Renal pelvis (tissue), 12 donors: ENCODE data around the gene CCSAP. TPM values are rescaled to one million over a fixed set of nuclear protein-coding genes. Genes with fewer than 3 reads are reported as not detected.
"Not testable (repeated sequence)": the region's sequence is repeated elsewhere in the genome, so short reads cannot be mapped to it uniquely, and the experiment has no call there.

Experiments used
- DNase-seq: peaks from one replicate; pipeline ENCODE4 v3.0.0-alpha.2; 2013
- long read RNA-seq, 16 experiments: transcript quantifications; one replicate each; lab custom pipeline, GENCODE V29; 2026
- polyA plus RNA-seq, 3 donors: library from polyadenylated mRNA; unstranded; fragments of 120-200 nt; gene quantifications; one replicate each; pipeline ENCODE4 v1.2.1, GENCODE V29; 2013; ENCODE audit not compliant: insufficient read length in 3 of 3

Gene CCSAP
- polyA plus RNA-seq = 1 to 10 TPM; 8.4 to 9.4 (median 8.7) TPM
- long read RNA-seq, donor 1, full-length matches to known transcripts = 1 of 1 reads
- long read RNA-seq, donor 1, partial matches to known transcripts = 0 of 1 reads
- long read RNA-seq, donor 1, other reads (novel, unspliced or antisense) = 0 of 1 reads
- long read RNA-seq, donor 2, full-length matches to known transcripts = 1 of 1 reads
- long read RNA-seq, donor 2, partial matches to known transcripts = 0 of 1 reads
- long read RNA-seq, donor 2, other reads (novel, unspliced or antisense) = 0 of 1 reads
- long read RNA-seq, donor 3, full-length matches to known transcripts = 2 of 2 reads
- long read RNA-seq, donor 3, partial matches to known transcripts = 0 of 2 reads
- long read RNA-seq, donor 3, other reads (novel, unspliced or antisense) = 0 of 2 reads
- long read RNA-seq, donor 4, full-length matches to known transcripts = 2 of 2 reads
- long read RNA-seq, donor 4, partial matches to known transcripts = 0 of 2 reads
- long read RNA-seq, donor 4, other reads (novel, unspliced or antisense) = 0 of 2 reads
- long read RNA-seq, donor 5, full-length matches to known transcripts = 1 of 1 reads
- long read RNA-seq, donor 5, partial matches to known transcripts = 0 of 1 reads
- long read RNA-seq, donor 5, other reads (novel, unspliced or antisense) = 0 of 1 reads
- long read RNA-seq, donor 6, full-length matches to known transcripts = 1 of 1 reads
- long read RNA-seq, donor 6, partial matches to known transcripts = 0 of 1 reads
- long read RNA-seq, donor 6, other reads (novel, unspliced or antisense) = 0 of 1 reads
- long read RNA-seq, donor 7, full-length matches to known transcripts = 1 of 1 reads
- long read RNA-seq, donor 7, partial matches to known transcripts = 0 of 1 reads
- long read RNA-seq, donor 7, other reads (novel, unspliced or antisense) = 0 of 1 reads
- long read RNA-seq, donor 8, full-length matches to known transcripts = 3 of 3 reads
- long read RNA-seq, donor 8, partial matches to known transcripts = 0 of 3 reads
- long read RNA-seq, donor 8, other reads (novel, unspliced or antisense) = 0 of 3 reads
- long read RNA-seq, donor 9 = 0 reads
- long read RNA-seq, donor 10, full-length matches to known transcripts = 1 of 1 reads
- long read RNA-seq, donor 10, partial matches to known transcripts = 0 of 1 reads
- long read RNA-seq, donor 10, other reads (novel, unspliced or antisense) = 0 of 1 reads
- long read RNA-seq, donor 11, full-length matches to known transcripts = 3 of 3 reads
- long read RNA-seq, donor 11, partial matches to known transcripts = 0 of 3 reads
- long read RNA-seq, donor 11, other reads (novel, unspliced or antisense) = 0 of 3 reads
- long read RNA-seq, donor 12, full-length matches to known transcripts = 4 of 4 reads
- long read RNA-seq, donor 12, partial matches to known transcripts = 0 of 4 reads
- long read RNA-seq, donor 12, other reads (novel, unspliced or antisense) = 0 of 4 reads
- long read RNA-seq, donor 13, full-length matches to known transcripts = 3 of 3 reads
- long read RNA-seq, donor 13, partial matches to known transcripts = 0 of 3 reads
- long read RNA-seq, donor 13, other reads (novel, unspliced or antisense) = 0 of 3 reads
- long read RNA-seq, donor 14 = 0 reads
- long read RNA-seq, donor 15, full-length matches to known transcripts = 1 of 1 reads
- long read RNA-seq, donor 15, partial matches to known transcripts = 0 of 1 reads
- long read RNA-seq, donor 15, other reads (novel, unspliced or antisense) = 0 of 1 reads
- long read RNA-seq, donor 16, full-length matches to known transcripts = 1 of 1 reads
- long read RNA-seq, donor 16, partial matches to known transcripts = 0 of 1 reads
- long read RNA-seq, donor 16, other reads (novel, unspliced or antisense) = 0 of 1 reads

GRCh38 chr1:229342656-229343569 is at the start of gene CCSAP:
Gene CCSAP, minus strand, starts transcription at chr1:229343047. Its CDS starts 582 bp downstream, at chr1:229342465.
- DNase-seq = peak; percentile 46

GRCh38 chr1:229390130-229390529 is 47.3 kb upstream of the CCSAP start:
- no peak for DNase-seq

- DNase-seq = no peak
These were observed 46.2 kb upstream of the CCSAP start for GRCh38 chr1:229388897-229389580.

- no peak for DNase-seq
These were observed 43.1 kb upstream of the CCSAP start for GRCh38 chr1:229385853-229386456.

- DNase-seq = no peak
These were observed 42.0 kb upstream of the CCSAP start for GRCh38 chr1:229384822-229385221.

- no peak for DNase-seq
These were observed 41.1 kb upstream of the CCSAP start for GRCh38 chr1:229383961-229384360.

- DNase-seq = no peak
These were observed 40.3 kb upstream of the CCSAP start for GRCh38 chr1:229383188-229383587.

- DNase-seq = no peak
These were observed 38.4 kb upstream of the CCSAP start for GRCh38 chr1:229381234-229381633.

- DNase-seq = no peak
These were observed 37.8 kb upstream of the CCSAP start for GRCh38 chr1:229380536-229381160.

GRCh38 chr1:229379846-229380245 is 37.0 kb upstream of the CCSAP start:
- no peak for DNase-seq

- DNase-seq = no peak
These were observed 35.9 kb upstream of the CCSAP start for GRCh38 chr1:229378586-229379367.

- not testable (repeated sequence) for DNase-seq
These were observed 35.2 kb upstream of the CCSAP start for GRCh38 chr1:229378035-229378434.

GRCh38 chr1:229377429-229377828 is 34.6 kb upstream of the CCSAP start:
- no peak for DNase-seq

GRCh38 chr1:229376521-229376920 is 33.7 kb upstream of the CCSAP start:
- no peak for DNase-seq

- DNase-seq = no peak
These were observed 31.6 kb upstream of the CCSAP start for GRCh38 chr1:229374485-229374884.

GRCh38 chr1:229373395-229373794 is 30.5 kb upstream of the CCSAP start:
- no peak for DNase-seq

- no peak for DNase-seq
These were observed 29.4 kb upstream of the CCSAP start for GRCh38 chr1:229372251-229372650.
